DLD1 (cell line): Measurements from ENCODE around the gene SMG9.
"Not testable (repeated sequence)": the region's sequence is repeated elsewhere in the genome, so short reads cannot be mapped to it uniquely, and the experiment has no call there.

Source experiments
- in situ Hi-C: cut with HindIII; loops from 2 replicates; pipeline ENCODE4 v1.10.0; 2017; ENCODE audit warnings: low sequenced_read_pairs

The SMG9 gene

GRCh38 chr19:43780706-43781525 lies 26.2 kb upstream of the SMG9 start, which contains the start of gene KCNN4:
KCNN4 (minus strand) TSS chr19:43780973; CDS start chr19:43780861, 112 bp downstream.
- in situ Hi-C loops = no loop called here

GRCh38 chr19:43779820-43780219 lies 25.1 kb upstream of the SMG9 start:
- in situ Hi-C loops = no loop called here

DNA sequence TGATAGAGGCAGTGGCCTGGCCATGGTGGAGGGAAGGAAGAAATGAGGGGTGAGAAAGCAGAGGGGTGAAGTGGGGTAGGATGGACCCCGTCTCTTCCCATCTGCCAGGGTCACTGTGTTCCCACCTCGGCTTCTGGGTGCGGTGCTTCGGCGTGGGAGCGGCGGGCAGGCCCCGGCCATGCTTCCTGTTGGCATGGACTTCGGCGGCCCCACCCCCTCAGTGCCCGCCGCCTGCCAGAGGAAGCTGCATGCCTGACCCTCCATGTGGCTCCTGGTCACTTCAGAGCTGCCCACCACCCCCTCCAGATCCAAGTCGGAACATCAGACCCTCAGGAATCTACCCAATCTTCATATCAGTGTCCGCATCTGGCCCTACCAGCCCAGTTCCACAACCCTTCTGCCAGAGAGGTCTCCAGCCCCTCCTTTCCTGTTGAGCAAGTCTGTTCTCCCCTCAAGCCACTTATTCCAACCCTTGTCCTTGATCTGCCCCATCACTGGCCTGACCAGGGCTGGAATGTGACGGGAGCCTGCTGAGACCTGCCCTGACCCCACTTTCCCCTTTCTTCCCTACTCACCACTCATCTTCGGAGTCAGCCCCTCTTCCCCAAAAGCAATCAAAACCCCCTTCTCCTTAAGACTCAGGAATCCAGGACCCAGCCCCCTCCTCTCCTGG lies 24.5 kb upstream of the SMG9 start:
- in situ Hi-C loops = no loop called here

DNA sequence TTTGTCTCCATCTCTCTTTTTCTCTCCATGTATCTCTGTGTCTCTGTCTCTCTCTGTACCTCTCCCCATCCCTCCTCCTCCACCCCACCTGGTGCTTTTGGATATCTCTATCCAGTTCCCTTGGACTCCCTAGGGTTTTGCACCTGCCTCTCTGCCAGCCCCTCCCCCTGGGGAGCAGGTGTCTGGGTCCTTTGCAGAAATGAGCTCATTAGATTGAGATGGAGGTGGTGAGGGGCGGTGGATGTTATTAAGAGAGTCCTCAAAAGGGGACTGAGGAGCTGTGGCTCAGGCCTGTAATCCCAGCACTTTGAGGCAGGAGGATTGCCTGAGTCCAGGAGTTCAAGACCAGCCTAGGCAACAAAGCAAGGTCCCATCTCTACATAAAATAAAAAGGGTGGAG lies 23.9 kb upstream of the SMG9 start:
- in situ Hi-C loops = no loop called here

- in situ Hi-C loops = no loop called here
Observed at GRCh38 chr19:43777163-43777695, 22.5 kb upstream of the SMG9 start.

- in situ Hi-C loops = no loop called here
Observed at GRCh38 chr19:43776286-43776685, 21.5 kb upstream of the SMG9 start.

- in situ Hi-C loops = no loop called here
Observed at GRCh38 chr19:43775299-43775890, 20.6 kb upstream of the SMG9 start.

DNA sequence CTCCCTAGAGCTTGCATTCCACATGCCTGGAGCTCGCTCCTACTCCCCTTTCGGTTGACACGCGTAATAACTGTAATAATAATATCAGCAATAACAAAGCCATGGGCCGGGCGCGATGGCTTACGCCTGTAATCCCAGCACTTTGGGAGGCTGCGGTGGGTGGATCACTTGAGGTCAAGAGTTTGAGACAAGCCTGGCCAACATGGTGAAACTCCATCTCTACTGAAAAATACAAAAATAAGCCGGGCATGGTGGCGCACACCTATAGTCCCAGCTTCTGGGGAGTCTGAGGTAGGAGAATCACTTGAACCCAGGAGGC lies 20.1 kb upstream of the SMG9 start:
- in situ Hi-C loops = not testable (repeated sequence)

GRCh38 chr19:43774103-43774939 lies 19.6 kb upstream of the SMG9 start:
- in situ Hi-C loops = no loop called here

DNA sequence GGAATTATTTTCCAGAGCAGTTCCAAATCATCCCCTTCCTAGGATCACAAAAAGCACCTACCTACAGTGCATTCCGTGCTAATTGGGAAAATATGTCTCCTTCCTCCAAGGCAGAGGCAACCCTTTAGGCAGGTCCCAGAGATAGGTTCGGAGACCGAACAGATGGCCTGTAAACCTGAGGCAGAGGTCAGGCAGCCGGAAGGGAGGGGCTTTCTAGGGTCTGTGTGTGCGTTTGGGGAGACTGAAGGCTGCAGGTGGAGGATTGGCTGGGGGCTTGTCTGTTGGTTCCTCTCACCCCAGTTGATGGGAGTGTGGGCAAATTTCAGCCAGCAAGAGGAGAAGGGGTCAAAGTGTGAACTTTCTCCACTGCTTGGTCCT lies 19.0 kb upstream of the SMG9 start:
- in situ Hi-C loops = no loop called here

- in situ Hi-C loops = no loop called here
Observed at GRCh38 chr19:43769256-43769655, 14.5 kb upstream of the SMG9 start.

GRCh38 chr19:43768273-43769050 lies 13.7 kb upstream of the SMG9 start:
- in situ Hi-C loops = no loop called here

- in situ Hi-C loops = no loop called here
Observed at GRCh38 chr19:43767818-43768217, 13.1 kb upstream of the SMG9 start.

GRCh38 chr19:43767316-43767715 lies 12.6 kb upstream of the SMG9 start:
- in situ Hi-C loops = no loop called here

DNA sequence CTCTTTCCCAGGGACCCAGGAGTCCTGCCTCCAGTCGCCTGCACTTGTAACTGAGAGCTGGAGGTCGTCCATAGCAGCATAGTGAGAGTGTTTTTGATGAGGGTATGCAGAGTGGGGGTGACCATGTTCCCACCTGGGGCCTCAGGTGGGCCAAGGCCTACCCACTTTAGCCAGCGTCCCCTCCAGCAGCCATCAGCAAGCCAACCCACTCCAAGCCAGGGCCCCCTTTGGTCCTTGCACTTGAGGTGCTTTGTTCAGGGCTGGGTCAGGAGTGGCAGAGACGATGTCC lies 11.9 kb upstream of the SMG9 start:
- in situ Hi-C loops = no loop called here

GRCh38 chr19:43765109-43765876 lies 10.5 kb upstream of the SMG9 start:
- in situ Hi-C loops = no loop called here

- in situ Hi-C loops = not testable (repeated sequence)
Observed at GRCh38 chr19:43764684-43765083, 9.9 kb upstream of the SMG9 start.

- in situ Hi-C loops = no loop called here
Observed at GRCh38 chr19:43763473-43763939, 8.7 kb upstream of the SMG9 start.

DNA sequence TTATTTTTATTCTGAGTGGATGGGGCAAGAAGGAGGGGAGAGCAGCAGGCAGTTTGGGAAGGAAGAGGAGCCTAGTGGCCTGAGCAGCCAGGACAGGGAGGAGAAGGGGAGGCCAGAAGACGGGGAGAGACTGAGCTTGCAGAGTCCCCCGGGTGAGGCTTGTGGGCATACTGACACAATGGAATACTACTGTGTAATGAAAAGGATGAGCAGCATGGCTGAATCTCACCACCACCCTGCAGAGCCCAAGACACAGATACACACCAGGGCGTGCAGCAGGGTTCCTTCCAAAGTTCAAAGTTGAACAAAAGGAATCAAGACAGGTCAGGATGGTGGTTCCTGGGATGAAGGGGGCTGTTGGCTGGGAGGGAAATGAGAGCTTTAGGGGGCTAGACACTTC lies 8.1 kb upstream of the SMG9 start:
- in situ Hi-C loops = no loop called here

- in situ Hi-C loops = no loop called here
Observed at GRCh38 chr19:43760941-43761340, 6.2 kb upstream of the SMG9 start.
